Measurements from ENCODE around the gene PDE6D.
"Not testable (repeated sequence)": the region's sequence is repeated elsewhere in the genome, so short reads cannot be mapped to it uniquely, and the experiment has no call there.

PDE6D gene

GRCh38 chr2:231749016-231749415, 32.1 kb downstream of the PDE6D start:
- H3K27me3 Mint-ChIP-seq; H3K36me3 Mint-ChIP-seq (ENCODE audit: low read depth); H3K4me3 Mint-ChIP-seq; intact Hi-C loops (cut with micrococcal nuclease); H3K27ac Mint-ChIP-seq; H3K9me3 Mint-ChIP-seq: not testable (repeated sequence)
- peaks cover 12% of the 10 kb centered on the region for H3K4me1 Mint-ChIP-seq (ENCODE audit: low read depth)

GRCh38 chr2:231748153-231748896, 32.8 kb downstream of the PDE6D start:
- H3K9me3 Mint-ChIP-seq; H3K4me3 Mint-ChIP-seq; intact Hi-C loops (cut with micrococcal nuclease); H3K27ac Mint-ChIP-seq; H3K27me3 Mint-ChIP-seq; H3K36me3 Mint-ChIP-seq (ENCODE audit: low read depth): not testable (repeated sequence)
- H3K4me1 Mint-ChIP-seq (ENCODE audit: low read depth), result peaks cover 12% of the 10 kb centered on the region

GRCh38 chr2:231745303-231746038, 35.6 kb downstream of the PDE6D start:
- Mint-ChIP-seq H3K9me3 (no peaks in the 10 kb centered on the region), H3K27me3 (no peaks in the 10 kb centered on the region), H3K27ac (no peak overlapping the region), H3K36me3 (ENCODE audit: low read depth) (peaks cover 10% of the 10 kb centered on the region), H3K4me1 (ENCODE audit: low read depth) (peaks cover 12% of the 10 kb centered on the region), H3K4me3 (no peak overlapping the region)
- intact Hi-C loops (cut with micrococcal nuclease), result no loop called here

GRCh38 chr2:231743376-231744116, 37.5 kb downstream of the PDE6D start:
- Mint-ChIP-seq H3K4me3 (no peak overlapping the region), H3K4me1 (ENCODE audit: low read depth) (peaks cover 9% of the 10 kb centered on the region), H3K27ac (no peak overlapping the region), H3K27me3 (no peaks in the 10 kb centered on the region), H3K36me3 (ENCODE audit: low read depth) (peaks cover 30% of the 10 kb centered on the region), H3K9me3 (no peaks in the 10 kb centered on the region)
- intact Hi-C loops (cut with micrococcal nuclease), result no loop called here

GRCh38 chr2:231737761-231738160, 43.3 kb downstream of the PDE6D start:
- Mint-ChIP-seq H3K36me3 (ENCODE audit: low read depth) (peaks cover 73% of the 10 kb centered on the region), H3K9me3 (no peaks in the 10 kb centered on the region), H3K4me3 (no peak overlapping the region), H3K27me3 (no peaks in the 10 kb centered on the region), H3K27ac (no peak overlapping the region), H3K4me1 (ENCODE audit: low read depth) (no peaks in the 10 kb centered on the region)
- intact Hi-C loops (cut with micrococcal nuclease), result no loop called here

- H3K4me1 Mint-ChIP-seq (ENCODE audit: low read depth), result peaks cover 3% of the 10 kb centered on the region
- H3K4me3 Mint-ChIP-seq, result no peak overlapping the region
- H3K27ac Mint-ChIP-seq, result no peak overlapping the region
- no peaks in the 10 kb centered on the region for H3K27me3 Mint-ChIP-seq
- intact Hi-C loops (cut with micrococcal nuclease), result no loop called here
- H3K36me3 Mint-ChIP-seq (ENCODE audit: low read depth), result peaks cover 74% of the 10 kb centered on the region
- no peaks in the 10 kb centered on the region for H3K9me3 Mint-ChIP-seq
Measured at GRCh38 chr2:231732604-231733003, 48.5 kb downstream of the PDE6D start.

GRCh38 chr2:231727621-231728020, 53.5 kb downstream of the PDE6D start:
- H3K27me3 Mint-ChIP-seq, result peaks cover 2% of the 10 kb centered on the region
- intact Hi-C loops (cut with micrococcal nuclease), result no loop called here
- peaks cover 34% of the 10 kb centered on the region for H3K36me3 Mint-ChIP-seq (ENCODE audit: low read depth)
- H3K27ac Mint-ChIP-seq, result no peak overlapping the region
- H3K9me3 Mint-ChIP-seq, result no peaks in the 10 kb centered on the region
- H3K4me1 Mint-ChIP-seq (ENCODE audit: low read depth), result peaks cover 17% of the 10 kb centered on the region
- no peak overlapping the region for H3K4me3 Mint-ChIP-seq

GRCh38 chr2:231726276-231726675, 54.8 kb downstream of the PDE6D start:
- Mint-ChIP-seq H3K4me3 (no peak overlapping the region), H3K36me3 (ENCODE audit: low read depth) (peaks cover 20% of the 10 kb centered on the region), H3K4me1 (ENCODE audit: low read depth) (peaks cover 24% of the 10 kb centered on the region), H3K27ac (no peak overlapping the region), H3K27me3 (peaks cover 14% of the 10 kb centered on the region), H3K9me3 (no peaks in the 10 kb centered on the region)
- intact Hi-C loops (cut with micrococcal nuclease), result no loop called here

GRCh38 chr2:231725476-231725875, 55.6 kb downstream of the PDE6D start:
- intact Hi-C loops (cut with micrococcal nuclease), result no loop called here
- H3K27ac Mint-ChIP-seq, result no peak overlapping the region
- peaks cover 15% of the 10 kb centered on the region for H3K36me3 Mint-ChIP-seq (ENCODE audit: low read depth)

GRCh38 chr2:231722721-231723307, 58.3 kb downstream of the PDE6D start:
- H3K4me3 Mint-ChIP-seq, result no peak overlapping the region
- peaks cover 44% of the 10 kb centered on the region for H3K4me1 Mint-ChIP-seq (ENCODE audit: low read depth)
- H3K27ac Mint-ChIP-seq, result no peak overlapping the region

More at GRCh38 chr2:231725476-231725875, 55.6 kb downstream of the PDE6D start:
- no peak overlapping the region for H3K4me3 Mint-ChIP-seq
- peaks cover 14% of the 10 kb centered on the region for H3K27me3 Mint-ChIP-seq
- peaks cover 32% of the 10 kb centered on the region for H3K4me1 Mint-ChIP-seq (ENCODE audit: low read depth)
- no peaks in the 10 kb centered on the region for H3K9me3 Mint-ChIP-seq

GRCh38 chr2:231720987-231721966, 59.8 kb downstream of the PDE6D start:
- H3K36me3 Mint-ChIP-seq (ENCODE audit: low read depth), result no peaks in the 10 kb centered on the region
- peak overlapping the region; percentile 0 for H3K4me3 Mint-ChIP-seq
- H3K27me3 Mint-ChIP-seq, result peaks cover 17% of the 10 kb centered on the region
- H3K9me3 Mint-ChIP-seq, result no peaks in the 10 kb centered on the region
- intact Hi-C loops (cut with micrococcal nuclease), result loop anchor here (2.0 kb wide), 1 partner anchor 60 kb away; the partner anchor contains the start of gene PDE6D
- peaks cover 47% of the 10 kb centered on the region for H3K4me1 Mint-ChIP-seq (ENCODE audit: low read depth)
- peak overlapping the region; percentile 61 for H3K27ac Mint-ChIP-seq

More at GRCh38 chr2:231722721-231723307, 58.3 kb downstream of the PDE6D start:
- Mint-ChIP-seq H3K27me3 (peaks cover 17% of the 10 kb centered on the region), H3K9me3 (no peaks in the 10 kb centered on the region), H3K36me3 (ENCODE audit: low read depth) (no peaks in the 10 kb centered on the region)
- intact Hi-C loops (cut with micrococcal nuclease), result no loop called here

- Mint-ChIP-seq H3K36me3 (ENCODE audit: low read depth) (peaks cover 6% of the 10 kb centered on the region), H3K27me3 (peaks cover 17% of the 10 kb centered on the region), H3K27ac (no peak overlapping the region), H3K4me3 (no peak overlapping the region), H3K4me1 (ENCODE audit: low read depth) (peaks cover 52% of the 10 kb centered on the region), H3K9me3 (no peaks in the 10 kb centered on the region)
- intact Hi-C loops (cut with micrococcal nuclease), result loop anchor here (2.0 kb wide), 1 partner anchor 60 kb away; the partner anchor contains the start of gene PDE6D
Measured at GRCh38 chr2:231720292-231720986, 60.6 kb downstream of the PDE6D start.

Measured in dendritic cell treated with granulocyte-macrophage colony-stimulating factor and Interleukin-4, amounts not matched to agents 40 ng/mL and 50 ng/mL, for 4 days (primary cell).